GM23248 (cell line): ENCODE measurements around the gene GNAS.

Experiments
- EZH2 ChIP-seq: fragments of 200-600 bp; sonication (generic); IDR thresholded peaks from 2 replicates; pipeline ENCODE4 v1.6.1; 2018; ENCODE audit warnings: antibody characterized with exemption, mild to moderate bottlenecking; ENCODE audit not compliant: insufficient read depth, poor library complexity, severe bottlenecking
- EZH2phosphoT487 ChIP-seq: fragments of 200-600 bp; sonication (generic); IDR thresholded peaks from 2 replicates; pipeline ENCODE4 v1.6.1; 2018; ENCODE audit warnings: antibody characterized with exemption, moderate library complexity, mild to moderate bottlenecking, low read depth; ENCODE audit not compliant: insufficient read depth

- TF ChIP-seq EZH2phosphoT487 (no peak), EZH2 (no peak)
Observed at GRCh38 chr20:58927490-58928061, 75.1 kb downstream of the GNAS start.
